ENCODE measurements around the gene NPAS2.
A peak's percentile ranks its signal among the peaks of the same experiment; 100 is the strongest.

Gene NPAS2, protein sequence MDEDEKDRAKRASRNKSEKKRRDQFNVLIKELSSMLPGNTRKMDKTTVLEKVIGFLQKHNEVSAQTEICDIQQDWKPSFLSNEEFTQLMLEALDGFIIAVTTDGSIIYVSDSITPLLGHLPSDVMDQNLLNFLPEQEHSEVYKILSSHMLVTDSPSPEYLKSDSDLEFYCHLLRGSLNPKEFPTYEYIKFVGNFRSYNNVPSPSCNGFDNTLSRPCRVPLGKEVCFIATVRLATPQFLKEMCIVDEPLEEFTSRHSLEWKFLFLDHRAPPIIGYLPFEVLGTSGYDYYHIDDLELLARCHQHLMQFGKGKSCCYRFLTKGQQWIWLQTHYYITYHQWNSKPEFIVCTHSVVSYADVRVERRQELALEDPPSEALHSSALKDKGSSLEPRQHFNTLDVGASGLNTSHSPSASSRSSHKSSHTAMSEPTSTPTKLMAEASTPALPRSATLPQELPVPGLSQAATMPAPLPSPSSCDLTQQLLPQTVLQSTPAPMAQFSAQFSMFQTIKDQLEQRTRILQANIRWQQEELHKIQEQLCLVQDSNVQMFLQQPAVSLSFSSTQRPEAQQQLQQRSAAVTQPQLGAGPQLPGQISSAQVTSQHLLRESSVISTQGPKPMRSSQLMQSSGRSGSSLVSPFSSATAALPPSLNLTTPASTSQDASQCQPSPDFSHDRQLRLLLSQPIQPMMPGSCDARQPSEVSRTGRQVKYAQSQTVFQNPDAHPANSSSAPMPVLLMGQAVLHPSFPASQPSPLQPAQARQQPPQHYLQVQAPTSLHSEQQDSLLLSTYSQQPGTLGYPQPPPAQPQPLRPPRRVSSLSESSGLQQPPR

DNA sequence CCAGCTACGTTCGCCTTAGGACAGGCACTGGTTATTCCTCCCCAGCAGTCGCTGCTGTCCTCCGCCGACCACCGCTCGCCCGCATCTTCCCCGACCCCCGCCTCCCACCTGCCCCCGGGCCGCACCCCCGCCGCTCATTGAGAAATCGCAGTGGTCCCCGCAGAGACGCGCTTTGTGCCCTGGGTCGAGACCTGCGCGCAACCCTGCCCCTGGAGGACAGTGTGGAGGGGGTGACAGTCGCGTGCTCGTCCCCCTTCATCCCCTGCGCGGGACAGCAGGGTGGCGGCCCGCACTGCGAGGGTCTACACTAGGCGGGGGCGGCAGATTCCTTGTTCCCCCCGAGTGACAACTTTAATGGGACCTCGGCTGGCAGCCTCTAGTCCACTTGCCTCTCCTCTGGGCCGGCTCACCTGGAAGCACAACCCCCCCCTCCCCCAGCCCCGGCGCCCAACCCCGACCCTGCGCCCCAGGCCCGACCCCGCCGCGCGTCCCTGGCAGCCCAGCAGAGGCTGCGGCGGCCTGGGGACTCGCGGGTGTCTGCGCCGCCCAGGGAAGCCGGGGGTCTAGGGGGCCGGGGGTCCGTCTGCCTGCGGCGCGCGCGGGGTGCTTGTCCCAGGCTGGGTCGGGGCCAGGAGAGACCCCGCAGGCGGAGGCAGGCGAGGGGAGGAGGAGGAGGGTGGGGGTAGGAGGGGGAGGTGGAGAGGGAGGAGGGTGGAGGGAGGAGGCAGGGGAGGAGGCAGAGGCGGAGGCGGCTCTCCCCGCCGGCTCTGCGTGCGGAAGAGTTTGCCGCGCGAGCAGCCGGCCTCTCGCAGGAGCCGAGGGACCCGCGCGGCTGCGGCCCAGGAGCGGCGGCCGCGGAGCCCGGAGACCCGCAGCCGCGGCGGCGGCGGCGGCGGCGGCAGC, at the start of gene NPAS2:
NPAS2 (plus strand) TSS at position 770 of the 903 bp plus-strand sequence. CDS start 84,616 bp downstream, outside the sequence.
- DNase-seq, result peak in 1 of 2 donors; percentile 19

DNA sequence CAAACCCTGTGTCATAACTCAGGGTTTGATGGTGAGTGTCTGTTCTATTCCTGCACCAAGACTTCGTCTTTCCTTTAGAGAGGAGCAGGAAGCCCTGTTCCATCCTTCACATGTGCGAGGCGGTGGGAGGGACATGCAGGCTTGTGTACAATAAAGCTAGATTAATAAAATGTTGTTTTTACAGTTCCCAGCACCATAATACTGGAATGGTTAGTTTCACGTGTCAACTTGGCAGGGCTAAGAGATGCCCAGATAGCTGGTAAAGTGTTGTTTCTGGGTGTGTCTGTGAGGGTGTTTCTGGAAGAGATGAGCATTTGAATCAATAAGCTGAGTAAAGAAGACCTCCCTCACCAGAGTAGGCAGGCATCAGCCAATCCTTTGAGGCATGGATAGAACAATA, 48.8 kb upstream of the NPAS2 start:
- no peak for DNase-seq

DNA sequence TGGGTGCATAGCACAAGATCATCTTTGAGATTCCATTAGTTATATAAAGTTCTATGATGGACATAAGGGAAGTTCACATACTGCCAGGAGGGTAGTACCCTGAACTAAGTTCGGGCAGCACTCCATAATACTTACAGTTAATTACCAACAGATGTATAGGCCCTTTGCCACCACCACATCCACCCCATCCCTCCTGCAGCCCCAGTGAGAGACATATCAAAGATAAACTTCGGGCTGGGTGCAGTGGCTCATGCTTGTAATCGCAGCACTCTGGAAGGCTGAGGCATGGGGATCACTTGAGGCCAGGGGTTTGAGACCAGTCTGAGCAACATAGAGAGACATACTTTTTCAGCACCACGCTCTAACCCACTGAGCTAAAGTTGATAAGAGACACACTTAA, 46.4 kb upstream of the NPAS2 start:
- DNase-seq, result no peak

DNA sequence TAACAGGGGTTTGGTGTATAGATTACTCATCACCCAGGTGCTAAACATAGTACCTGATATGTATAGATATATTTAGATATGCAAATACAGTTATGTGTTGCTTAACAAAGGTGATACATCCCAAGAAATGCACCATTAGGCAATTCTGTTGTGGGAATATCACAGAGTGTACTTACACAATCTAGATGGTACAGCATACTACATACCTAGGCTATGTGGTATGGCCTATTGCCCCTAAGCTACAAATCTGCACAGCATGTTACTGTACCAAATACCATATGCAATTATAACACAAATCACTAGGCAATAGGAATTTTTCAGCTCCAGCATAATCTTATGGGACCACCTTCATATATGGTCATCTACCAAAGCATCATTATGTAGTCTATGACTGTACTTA, 43.5 kb upstream of the NPAS2 start:
- DNase-seq, result no peak

DNA sequence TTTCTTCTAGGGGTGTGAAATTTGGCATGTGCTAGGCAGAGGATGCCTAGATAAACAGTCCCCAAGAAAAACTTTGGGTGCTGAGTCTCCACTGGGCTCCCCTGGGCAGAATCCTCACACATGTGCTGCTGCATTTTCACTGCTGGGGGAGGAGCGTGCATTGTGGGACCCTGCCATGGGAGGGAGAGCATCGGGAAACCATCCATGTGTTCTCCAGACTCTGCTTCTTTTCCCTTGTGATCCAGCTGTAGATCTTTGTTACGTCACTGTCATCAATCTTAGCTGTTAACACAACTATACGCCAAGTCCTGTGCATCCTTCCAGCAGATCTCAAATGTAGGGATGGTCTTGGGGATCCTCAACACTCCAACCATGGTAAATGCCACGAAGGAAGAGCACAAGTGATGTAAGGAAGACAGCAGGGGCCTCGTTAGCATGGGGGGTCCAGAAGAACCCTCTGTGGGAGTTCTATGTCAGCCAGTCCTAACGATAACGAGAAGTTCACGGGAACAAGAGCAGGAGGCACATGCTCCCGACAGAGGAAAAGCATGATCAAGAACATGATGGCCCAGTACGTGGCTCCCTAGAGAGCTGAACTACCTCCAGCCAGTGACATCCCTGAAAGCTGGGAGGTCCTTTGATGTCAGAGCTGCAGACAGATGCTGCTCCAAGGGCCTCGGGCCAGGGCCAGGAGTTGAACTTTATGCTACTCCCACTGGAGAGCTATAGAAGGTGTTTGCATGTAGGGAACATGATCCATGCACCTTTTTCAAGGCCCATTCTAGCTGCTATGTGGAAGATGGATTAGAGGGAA, 41.1 kb upstream of the NPAS2 start:
- no peak for DNase-seq

DNA sequence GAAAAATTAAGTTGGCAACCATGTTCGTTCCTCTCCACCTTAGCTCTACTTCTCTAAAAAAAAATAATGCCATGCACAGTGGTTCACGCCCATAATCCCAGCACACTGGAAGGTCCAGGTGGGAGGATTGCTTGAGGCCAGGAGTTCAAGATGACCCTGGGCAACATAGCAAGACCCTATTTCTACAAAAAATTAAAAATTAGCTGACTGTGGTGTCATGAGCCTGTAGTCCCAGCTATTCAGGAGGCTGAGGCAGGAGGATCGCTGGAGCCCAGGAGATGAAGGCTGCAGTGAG, 40.1 kb upstream of the NPAS2 start:
- no peak for DNase-seq

DNA sequence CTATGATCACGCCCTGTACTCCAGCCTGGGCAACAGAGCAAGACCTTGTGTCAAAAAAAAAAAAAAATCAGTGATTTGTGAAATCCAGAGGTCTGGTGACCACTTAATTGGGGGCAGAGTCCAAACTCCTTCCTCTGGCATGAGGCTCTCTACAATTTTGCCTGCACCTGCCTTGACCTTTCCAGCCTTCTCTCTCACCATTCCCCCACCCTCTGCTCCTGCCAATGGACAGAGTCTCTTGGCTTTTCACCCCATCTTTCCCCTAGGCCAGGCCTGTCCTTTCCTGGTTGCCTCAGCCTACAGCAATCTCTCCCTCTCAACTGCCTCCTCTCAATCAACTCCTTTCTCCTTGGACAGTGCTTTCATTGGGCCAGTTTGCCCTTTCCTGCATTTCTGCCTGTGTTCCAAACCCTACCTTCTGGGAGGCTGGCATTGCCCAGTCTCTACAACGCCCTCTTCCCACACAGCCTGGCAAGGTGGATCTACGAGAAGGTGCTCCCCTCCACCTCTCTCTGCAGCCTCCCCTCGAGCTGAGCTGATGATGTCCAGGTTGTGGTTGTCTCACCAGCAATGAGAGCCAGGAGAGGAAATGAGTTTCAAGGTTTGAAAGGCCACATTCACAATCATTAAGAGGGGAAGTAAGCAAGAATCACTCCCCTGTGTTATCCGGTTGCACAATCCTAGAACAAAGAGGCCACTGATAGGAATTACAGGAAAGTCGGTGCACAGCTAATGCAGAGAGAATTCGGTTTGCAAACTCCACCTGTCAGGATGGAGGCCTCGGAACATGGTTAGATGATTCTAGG, 39.5 kb upstream of the NPAS2 start:
- DNase-seq, result no peak

DNA sequence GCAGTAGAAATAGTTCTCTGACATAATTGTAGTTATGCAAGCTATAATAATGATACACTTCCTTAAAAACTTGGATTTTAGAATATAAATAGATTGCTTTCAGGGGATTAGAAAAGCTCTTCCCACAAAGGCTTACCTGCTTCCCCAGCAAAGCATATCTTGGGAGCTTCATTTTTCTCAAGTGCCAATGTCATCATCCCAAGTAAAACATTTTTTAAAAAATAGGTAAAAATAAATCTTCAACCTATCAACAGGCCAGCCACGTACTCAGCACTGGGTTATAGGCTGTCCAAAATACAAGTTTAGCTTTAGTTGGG, 39.0 kb upstream of the NPAS2 start:
- DNase-seq, result no peak

DNA sequence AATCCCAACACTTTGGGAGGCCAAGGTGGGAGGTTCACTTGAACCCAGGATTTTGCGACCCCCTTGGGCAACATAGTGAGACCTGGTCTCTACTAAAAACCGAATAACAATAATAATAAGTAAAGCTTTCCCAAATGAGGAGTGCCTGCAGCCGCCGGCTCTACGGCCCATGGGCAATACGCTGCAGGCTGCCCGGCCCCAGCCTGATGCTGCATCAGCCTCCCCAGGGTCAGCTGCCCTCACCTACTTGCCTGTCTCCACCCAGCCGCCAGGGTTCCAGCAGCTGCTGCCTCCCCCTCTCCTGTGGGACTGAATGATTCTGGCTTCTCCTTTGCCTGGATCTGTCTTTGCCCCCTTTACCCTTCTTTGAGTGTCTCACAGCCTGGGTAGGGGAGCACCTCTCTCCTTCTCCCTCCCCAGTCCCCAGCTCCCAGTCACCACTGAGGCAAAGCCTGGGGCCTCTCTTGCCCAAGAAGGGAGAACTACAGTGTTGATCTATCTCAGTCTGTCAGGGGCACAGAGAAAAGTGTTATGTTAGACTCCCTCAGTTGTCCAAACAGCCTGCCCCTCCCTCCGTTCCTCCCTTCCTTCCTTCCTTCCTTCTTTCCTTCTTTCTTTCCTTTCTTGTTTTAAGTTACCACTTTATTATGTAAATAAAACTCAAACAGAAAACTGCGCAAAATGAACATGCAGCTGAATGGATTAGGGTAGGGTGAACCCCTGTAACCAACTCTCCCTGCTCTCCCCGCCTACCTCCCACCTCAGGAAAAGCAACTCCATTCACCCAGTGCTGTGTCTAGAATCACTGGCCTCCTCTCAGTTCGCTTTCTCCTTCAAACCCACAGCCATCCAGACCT, 38.2 kb upstream of the NPAS2 start:
- no peak for DNase-seq

DNA sequence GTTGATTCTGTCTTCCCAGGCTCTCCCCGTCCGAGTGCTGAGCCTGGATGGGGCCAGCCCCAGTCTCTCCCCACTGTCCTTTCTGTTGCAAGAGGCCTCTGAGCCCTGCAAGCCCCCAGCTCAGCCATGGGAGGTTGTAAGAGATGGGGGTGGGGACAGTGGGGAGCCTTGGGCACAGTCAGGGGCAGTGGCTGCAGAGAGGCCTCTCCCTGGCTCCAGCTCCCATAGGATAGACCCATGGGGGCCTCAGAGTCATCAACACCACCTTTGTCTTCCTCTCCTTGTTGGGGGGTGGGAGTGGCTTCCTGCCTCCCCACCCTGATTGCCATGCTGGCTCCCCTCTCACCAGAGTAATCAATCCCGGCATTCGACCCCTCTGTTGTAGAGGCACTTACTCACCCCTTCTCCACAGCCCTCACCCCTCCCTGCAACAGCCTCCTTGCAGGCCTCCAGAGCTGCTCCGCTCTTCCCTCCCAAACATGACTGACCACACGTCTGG, 37.5 kb upstream of the NPAS2 start:
- DNase-seq, result no peak

DNA sequence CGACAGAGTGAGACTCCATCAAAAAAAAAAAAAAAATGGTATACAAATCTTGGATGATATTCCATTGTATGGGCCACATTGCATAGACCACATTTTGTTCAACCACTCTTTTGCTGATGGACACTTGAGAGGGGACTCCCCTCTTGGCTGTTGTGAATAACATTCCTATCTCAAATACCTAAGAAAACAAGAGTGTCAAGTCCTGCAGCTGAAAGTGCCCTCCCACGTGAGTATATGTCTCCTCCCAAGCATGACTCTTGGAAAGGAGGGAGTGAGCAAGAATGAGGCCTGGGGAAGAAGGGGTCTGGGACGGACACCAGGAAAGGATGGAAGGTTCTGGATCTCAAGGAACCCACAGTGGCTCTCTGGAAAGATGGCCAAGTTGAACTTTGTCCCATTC, 36.0 kb upstream of the NPAS2 start:
- DNase-seq, result no peak

DNA sequence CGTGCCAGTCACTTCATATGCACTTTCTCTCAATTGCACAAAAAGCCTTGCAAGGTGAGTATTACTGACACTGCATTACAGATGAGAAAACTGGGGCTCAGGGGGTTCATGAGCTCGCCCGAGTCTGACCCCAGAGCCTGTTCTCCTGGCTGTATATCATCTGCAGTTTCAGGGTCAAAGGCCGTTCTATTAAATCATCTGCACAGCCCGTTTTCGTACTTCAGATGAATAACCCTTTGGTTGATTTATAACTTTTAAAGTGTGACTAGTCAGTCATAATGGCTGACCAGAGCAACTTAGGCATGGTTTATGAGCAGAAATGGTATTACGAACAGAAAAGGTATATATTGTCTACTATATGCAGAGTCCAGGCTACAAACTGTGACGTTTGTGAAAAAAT, 35.3 kb upstream of the NPAS2 start:
- no peak for DNase-seq

DNA sequence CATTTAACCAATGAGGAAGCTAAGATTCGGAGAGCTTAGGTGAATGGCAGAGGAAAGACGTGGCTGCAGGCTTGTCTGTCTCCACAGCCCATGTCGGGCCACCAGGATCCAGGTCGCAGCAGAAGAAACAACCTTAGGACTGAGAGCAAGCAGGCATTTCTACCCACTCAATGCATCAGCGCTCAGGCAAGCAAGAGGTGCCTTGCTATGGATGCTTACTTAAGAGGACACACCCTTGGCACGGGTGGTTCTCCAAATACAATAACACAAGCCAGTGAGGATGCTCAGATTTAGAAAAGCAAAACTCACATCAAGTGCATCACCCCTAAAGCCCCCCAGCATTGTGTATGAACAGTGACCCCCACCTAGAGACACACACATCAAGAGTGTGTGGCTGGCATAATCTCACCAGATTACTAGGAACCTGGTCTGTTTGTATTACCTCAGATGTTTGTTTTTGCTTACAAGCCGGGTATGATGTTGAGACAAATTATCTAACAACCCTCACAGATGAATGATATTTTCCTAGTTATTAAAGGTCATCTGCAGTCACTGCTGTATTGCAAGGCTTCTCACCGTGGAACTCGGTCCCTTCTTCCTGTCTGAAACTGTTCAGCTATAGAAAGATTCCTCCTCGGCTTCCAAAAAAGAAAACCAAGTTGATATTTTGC, 34.2 kb upstream of the NPAS2 start:
- DNase-seq, result no peak

DNA sequence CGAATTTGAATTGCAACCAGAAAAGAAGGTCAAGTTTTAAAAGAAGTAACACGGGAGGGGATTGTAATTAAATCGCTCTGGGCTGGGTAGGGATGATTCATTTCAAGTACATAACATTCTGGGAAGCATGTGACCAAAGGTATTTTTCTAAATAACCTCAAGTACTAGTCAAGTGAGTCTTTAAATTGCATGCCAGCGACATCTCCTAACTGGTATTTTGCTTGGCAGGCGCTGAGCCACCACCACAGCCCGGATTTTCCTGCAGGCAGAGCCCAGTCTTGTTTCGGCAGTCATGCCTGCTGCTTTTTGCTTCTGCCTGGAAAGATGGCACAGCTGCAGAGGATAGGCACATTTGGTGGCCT, 33.7 kb upstream of the NPAS2 start:
- DNase-seq, result no peak

DNA sequence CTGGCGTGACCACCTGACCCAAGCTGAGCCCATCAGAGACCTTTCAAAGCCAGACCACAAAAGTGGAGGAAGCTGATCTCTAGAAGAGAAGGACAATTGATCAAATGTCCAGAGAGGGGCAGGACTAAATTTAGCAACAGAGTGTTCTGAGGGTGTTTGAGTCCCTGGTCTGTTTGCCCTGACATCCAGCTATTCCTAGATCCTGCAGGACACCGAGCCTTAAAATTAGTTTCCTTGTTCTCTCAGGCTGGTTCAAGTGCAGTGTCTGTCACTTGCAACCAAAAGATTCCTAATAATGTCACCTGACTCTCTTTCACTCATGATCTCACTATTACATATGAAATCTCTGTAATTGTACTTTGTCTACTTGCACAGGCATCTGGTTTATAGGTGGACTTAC, 33.0 kb upstream of the NPAS2 start:
- DNase-seq, result no peak

DNA sequence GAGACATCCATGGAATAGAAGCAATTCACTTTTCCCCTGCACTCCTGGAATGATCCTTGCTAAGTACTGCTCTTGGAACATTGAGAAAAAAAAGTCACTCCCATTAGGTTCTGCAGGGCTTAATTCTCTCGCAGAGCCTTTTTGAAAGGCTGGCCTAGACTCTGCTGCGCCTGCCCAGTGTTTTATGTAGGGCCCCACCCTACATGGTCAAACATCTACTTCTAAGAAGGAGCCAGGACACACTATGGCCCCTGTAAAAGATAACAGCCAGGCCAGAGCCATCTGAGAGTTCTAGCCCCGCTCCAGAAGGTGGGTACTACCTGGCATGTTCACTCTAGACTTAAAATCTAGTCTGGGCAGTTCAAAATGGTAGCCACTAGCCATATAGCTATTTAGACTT, 30.6 kb upstream of the NPAS2 start:
- DNase-seq, result no peak

DNA sequence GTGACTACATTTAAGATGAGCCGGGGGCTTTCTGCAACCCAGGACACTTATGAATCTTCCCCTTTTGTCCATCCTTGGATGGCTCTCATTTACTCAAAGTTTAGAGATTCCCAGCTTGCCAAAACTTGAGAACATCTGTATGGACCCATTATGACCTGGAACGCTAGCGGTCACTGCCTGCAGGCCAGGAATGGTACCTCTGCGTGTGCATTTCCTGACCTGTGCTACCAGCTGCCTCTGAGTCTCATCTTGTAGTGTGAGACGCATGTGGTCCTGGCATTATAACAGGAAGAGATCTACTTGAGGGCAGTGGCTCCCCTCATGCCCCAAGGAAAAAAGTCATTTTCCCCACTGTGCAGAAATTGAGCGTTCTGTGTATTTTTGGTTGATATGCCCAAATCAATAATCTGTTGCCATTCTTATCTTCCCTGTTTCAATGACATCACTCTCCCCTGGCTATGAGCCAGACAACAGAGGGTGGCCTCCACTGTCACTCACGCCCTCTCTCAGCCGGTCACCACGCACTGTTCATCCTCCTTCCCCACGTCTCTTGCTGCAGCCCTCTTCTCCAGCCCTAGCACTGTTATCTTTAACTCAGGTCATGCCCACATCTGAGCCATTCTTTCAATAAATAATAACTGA, 28.5 kb upstream of the NPAS2 start:
- no peak for DNase-seq

DNA sequence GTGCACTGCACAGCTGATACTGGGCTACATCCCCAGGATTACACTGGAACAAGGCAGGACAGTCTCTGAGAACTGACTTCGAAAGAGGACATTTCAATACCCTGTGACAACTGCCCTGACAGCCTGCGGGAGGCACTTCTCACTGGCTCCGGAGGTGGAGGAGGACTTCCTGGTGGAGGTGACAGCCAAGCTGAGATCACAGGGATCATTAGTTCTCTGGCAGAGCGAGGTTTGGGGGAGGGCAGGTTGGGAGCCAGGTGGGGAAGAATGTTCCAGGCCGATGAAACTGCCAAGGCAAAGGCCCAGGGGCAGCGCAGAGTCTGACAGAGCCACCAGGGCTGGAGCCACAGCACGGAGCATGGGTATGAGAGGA, 28.0 kb upstream of the NPAS2 start:
- DNase-seq, result no peak

DNA sequence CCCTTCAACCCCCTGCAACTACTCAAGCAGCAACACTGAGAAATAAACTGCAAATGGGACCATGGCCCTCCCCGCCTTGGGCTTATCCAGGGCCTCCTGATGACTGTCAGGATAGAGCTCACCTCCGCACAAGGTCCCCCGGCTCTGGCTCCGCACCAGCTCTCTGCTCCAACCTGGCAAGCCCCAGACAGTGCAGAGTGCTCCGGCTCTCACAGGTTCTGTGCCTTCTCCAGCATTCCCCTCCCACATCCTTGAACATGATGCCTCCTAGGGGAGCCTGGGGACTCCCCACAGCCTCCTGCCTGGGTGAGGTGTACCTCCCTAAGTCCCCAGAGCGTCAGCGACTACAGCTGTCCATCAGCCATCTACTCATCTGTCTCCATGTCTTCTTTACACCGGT, 26.7 kb upstream of the NPAS2 start:
- DNase-seq, result no peak

DNA sequence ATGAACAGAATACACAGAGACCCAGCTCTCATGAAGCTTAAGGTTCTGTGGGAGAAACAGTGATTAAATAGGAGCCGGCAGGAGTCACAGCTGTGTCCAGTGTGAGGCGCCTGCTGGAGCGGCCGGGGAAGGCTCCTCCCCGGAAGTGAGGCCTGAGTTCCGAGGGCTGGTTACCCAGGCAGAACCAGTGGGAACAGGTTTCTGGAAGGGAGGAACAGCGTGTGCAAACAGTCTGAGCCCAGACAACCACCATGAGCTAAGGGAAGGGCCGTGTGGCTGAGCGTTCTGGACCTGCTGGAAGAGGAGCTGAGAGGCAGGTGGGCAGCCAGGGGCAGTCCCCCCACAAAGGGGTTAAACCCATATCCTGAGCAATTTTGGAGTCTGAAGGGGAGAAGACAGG, 26.0 kb upstream of the NPAS2 start:
- no peak for DNase-seq
